IMR-90 (cell line): ENCODE results near the gene C2CD4C.

Source experiments
- BHLHE40 ChIP-seq: fragments of 150-350 bp; IDR thresholded peaks from 2 replicates; pipeline ENCODE4 v1.6.1; 2016; ENCODE audit warnings: mild to moderate bottlenecking, low read depth, low read length
- MAFK ChIP-seq: IDR thresholded peaks from 2 replicates; pipeline ENCODE4 v1.6.1; 2012; ENCODE audit warnings: low read depth, low read length, improper control_type of control experiment
- SMC3 ChIP-seq: fragments of 150-350 bp; IDR thresholded peaks from 2 replicates; pipeline ENCODE4 v1.6.1; 2016; ENCODE audit warnings: low read depth, mild to moderate bottlenecking, antibody characterized with exemption, low read length, moderate library complexity
- TF ChIP-seq, protein P1 (sequence below): conservative IDR thresholded peaks from 2 replicates; pipeline ENCODE4 v1.5.1; 2012; ENCODE audit warnings: mild to moderate bottlenecking, low read depth, low read length, improper control_type of control experiment

DNA sequence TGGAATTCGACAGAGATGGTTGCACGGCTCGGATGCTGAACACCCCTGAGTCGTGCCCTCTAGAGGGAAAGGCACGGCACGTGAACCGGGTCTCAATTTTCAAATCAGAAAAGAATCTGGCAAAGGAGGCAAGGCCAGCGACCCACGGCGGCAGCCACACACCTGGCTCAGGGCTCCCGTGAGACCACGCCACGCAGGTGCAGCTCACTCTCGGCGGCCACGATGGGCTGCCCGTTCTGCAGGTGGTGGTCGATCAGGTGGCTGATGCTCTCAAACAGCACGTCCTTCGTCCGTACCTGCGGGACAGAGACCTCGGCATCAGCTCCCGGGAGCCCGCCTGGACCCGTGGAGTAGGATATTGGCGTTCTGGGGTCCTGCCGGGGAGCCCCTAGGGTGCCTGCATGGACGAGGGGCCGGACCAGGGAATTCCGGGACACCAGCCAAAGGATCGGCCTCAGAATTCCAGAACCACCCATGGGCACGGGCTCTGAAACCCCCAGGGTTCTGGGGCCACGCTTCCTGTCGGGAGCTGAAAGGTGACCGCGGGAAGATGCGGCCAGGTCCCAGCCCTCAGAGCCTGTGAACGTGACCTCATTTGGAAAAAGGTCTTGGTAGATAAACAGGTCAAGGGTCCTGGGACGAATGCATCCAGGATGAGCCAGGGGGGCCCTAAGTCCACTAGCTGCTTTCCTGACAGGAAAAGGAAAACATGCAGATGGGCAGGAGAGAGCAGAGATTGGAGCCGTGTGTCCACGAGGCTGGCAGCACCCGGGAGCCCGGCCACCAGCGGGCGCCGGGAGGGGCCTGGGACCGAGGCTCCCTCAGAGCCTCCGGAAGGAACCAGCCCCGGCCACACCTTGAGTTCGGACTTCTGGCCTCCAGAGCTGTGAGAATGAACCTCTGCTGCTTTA lies 10.1 kb upstream of the C2CD4C start:
- TF ChIP-seq SMC3, result no peak
- no peak for TF ChIP-seq BHLHE40
- TF ChIP-seq, protein P1, sequence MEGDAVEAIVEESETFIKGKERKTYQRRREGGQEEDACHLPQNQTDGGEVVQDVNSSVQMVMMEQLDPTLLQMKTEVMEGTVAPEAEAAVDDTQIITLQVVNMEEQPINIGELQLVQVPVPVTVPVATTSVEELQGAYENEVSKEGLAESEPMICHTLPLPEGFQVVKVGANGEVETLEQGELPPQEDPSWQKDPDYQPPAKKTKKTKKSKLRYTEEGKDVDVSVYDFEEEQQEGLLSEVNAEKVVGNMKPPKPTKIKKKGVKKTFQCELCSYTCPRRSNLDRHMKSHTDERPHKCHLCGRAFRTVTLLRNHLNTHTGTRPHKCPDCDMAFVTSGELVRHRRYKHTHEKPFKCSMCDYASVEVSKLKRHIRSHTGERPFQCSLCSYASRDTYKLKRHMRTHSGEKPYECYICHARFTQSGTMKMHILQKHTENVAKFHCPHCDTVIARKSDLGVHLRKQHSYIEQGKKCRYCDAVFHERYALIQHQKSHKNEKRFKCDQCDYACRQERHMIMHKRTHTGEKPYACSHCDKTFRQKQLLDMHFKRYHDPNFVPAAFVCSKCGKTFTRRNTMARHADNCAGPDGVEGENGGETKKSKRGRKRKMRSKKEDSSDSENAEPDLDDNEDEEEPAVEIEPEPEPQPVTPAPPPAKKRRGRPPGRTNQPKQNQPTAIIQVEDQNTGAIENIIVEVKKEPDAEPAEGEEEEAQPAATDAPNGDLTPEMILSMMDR, result no peak
- no peak for TF ChIP-seq MAFK
